Loucy (cell line): ENCODE data around the gene CSHL1.

Experiments used
- H2AFZ ChIP-seq: fragments of 200-600 bp; sonication (generic); 2 replicates; pipeline ENCODE4 v1.6.0; 2016; ENCODE audit warnings: antibody characterized with exemption, mild to moderate bottlenecking, low read length, moderate library complexity
- H3F3A ChIP-seq: fragments of 200-600 bp; 2 replicates; pipeline ENCODE4 v1.6.0; 2016; ENCODE audit warnings: antibody characterized with exemption, low read depth, mild to moderate bottlenecking
- H3K27me3 ChIP-seq: fragments of 200-600 bp; sonication (generic); 2 replicates; pipeline ENCODE4 v1.6.1; 2014; ENCODE audit warnings: low read length, mild to moderate bottlenecking; ENCODE audit not compliant: insufficient read depth, poor library complexity, severe bottlenecking
- H3K36me3 ChIP-seq: fragments of 200-600 bp; sonication (generic); 2 replicates; pipeline ENCODE4 v1.6.1; 2016; ENCODE audit warnings: low read length; ENCODE audit not compliant: insufficient read depth
- H3K4me1 ChIP-seq: fragments of 200-600 bp; sonication (generic); 2 replicates; pipeline ENCODE4 v1.5.1; 2014; ENCODE audit warnings: low read length, mild to moderate bottlenecking; ENCODE audit not compliant: insufficient read depth, poor library complexity, severe bottlenecking
- H3K4me2 ChIP-seq: fragments of 200-600 bp; sonication (generic); 2 replicates; pipeline ENCODE4 v1.6.0; 2014; ENCODE audit warnings: antibody characterized with exemption, low read length, low read depth, mild to moderate bottlenecking; ENCODE audit not compliant: poor library complexity, severe bottlenecking
- H3K4me3 ChIP-seq: fragments of 200-600 bp; sonication (generic); 2 replicates; pipeline ENCODE4 v1.5.1; 2014; ENCODE audit warnings: low read length, mild to moderate bottlenecking, mixed read lengths; ENCODE audit not compliant: poor library complexity, severe bottlenecking
- H3K79me2 ChIP-seq: fragments of 200-600 bp; sonication (generic); 2 replicates; pipeline ENCODE4 v1.6.1; 2014; ENCODE audit warnings: low read length; ENCODE audit not compliant: insufficient read depth
- H3K9ac ChIP-seq: fragments of 200-600 bp; sonication (generic); 2 replicates; pipeline ENCODE4 v1.6.0; 2014; ENCODE audit warnings: mild to moderate bottlenecking, low read depth, low read length, moderate library complexity; ENCODE audit not compliant: poor library complexity, severe bottlenecking
- H3K9me2 ChIP-seq: fragments of 200-600 bp; sonication (generic); replicated peaks from 2 replicates; pipeline ENCODE4 v1.6.1; 2016; ENCODE audit warnings: low read depth, low read length, mixed read lengths
- H3K9me3 ChIP-seq: fragments of 200-600 bp; sonication (generic); 2 replicates; pipeline ENCODE4 v1.6.1; 2014; ENCODE audit warnings: mild to moderate bottlenecking, antibody characterized with exemption, low read length, low read depth; ENCODE audit not compliant: insufficient read depth
- H4K20me1 ChIP-seq: fragments of 200-600 bp; sonication (generic); 2 replicates; pipeline ENCODE4 v1.6.0; 2014; ENCODE audit warnings: antibody characterized with exemption, low read length, mild to moderate bottlenecking; ENCODE audit not compliant: insufficient read depth, poor library complexity, severe bottlenecking
- EZH2phosphoT487 ChIP-seq: fragments of 200-600 bp; IDR thresholded peaks from 2 replicates; pipeline ENCODE4 v1.6.1; 2018; ENCODE audit warnings: antibody characterized with exemption, mild to moderate bottlenecking, moderate library complexity, borderline replicate concordance
- TF ChIP-seq, protein P1 (sequence below): fragments of 200-600 bp; sonication (generic); conservative IDR thresholded peaks from 2 replicates; pipeline ENCODE4 v1.5.1; 2014; ENCODE audit warnings: mild to moderate bottlenecking, antibody characterized with exemption, low read length

Gene CSHL1

DNA sequence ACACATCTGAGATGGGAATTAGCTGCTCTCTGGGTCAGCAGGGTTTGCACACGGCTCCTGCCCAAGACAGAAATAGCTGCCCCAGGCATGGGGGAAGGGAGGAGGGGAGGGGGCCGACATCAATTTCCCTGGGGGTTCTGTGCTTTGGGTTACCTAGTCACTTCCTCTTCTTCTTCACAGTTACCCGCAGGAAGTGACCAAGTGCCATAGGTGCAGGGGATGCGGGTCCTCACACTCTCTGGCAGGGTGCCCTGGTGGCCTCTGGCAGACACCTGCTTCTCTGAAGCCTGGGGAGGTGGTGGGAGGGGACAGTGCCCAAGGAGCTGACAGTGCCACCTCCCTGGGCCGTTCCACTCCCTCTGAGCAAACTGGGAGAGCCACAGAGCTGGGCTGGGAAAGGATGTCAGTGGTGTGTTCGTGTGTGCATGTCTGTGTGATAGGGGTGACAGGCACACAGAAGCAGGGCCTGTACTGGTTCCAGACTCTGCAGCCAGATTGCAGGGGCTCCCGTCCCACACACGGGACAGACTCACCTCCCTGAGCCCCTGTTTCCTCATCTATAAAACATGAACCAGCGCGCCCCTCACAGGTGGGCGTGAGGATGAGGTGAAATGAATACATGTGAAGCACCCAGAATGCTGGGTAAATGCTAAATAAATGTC, 43.5 kb upstream of the CSHL1 start:
- H3K27me3 ChIP-seq, result no peaks in the 10 kb centered on the region
- peak overlapping the region; percentile 44 for H3K4me3 ChIP-seq
- no peaks in the 10 kb centered on the region for H3K9me2 ChIP-seq
- H3K9ac ChIP-seq, result peak overlapping the region; percentile 76
- no peaks in the 10 kb centered on the region for H3K9me3 ChIP-seq
- H2AFZ ChIP-seq, result no peak overlapping the region
- H3K36me3 ChIP-seq, result no peaks in the 10 kb centered on the region
- peak overlapping the region; percentile 69 for H3K4me2 ChIP-seq
- no peaks in the 10 kb centered on the region for H3K79me2 ChIP-seq
- no peak for TF ChIP-seq EZH2phosphoT487
- TF ChIP-seq, protein P1, sequence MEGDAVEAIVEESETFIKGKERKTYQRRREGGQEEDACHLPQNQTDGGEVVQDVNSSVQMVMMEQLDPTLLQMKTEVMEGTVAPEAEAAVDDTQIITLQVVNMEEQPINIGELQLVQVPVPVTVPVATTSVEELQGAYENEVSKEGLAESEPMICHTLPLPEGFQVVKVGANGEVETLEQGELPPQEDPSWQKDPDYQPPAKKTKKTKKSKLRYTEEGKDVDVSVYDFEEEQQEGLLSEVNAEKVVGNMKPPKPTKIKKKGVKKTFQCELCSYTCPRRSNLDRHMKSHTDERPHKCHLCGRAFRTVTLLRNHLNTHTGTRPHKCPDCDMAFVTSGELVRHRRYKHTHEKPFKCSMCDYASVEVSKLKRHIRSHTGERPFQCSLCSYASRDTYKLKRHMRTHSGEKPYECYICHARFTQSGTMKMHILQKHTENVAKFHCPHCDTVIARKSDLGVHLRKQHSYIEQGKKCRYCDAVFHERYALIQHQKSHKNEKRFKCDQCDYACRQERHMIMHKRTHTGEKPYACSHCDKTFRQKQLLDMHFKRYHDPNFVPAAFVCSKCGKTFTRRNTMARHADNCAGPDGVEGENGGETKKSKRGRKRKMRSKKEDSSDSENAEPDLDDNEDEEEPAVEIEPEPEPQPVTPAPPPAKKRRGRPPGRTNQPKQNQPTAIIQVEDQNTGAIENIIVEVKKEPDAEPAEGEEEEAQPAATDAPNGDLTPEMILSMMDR, result peak; percentile 28
- peaks cover 70% of the 10 kb centered on the region for H3K4me1 ChIP-seq
- H4K20me1 ChIP-seq, result no peaks in the 10 kb centered on the region
- peaks cover 9% of the 10 kb centered on the region; the same call in 1 of the 2 replicates for H3F3A ChIP-seq

DNA sequence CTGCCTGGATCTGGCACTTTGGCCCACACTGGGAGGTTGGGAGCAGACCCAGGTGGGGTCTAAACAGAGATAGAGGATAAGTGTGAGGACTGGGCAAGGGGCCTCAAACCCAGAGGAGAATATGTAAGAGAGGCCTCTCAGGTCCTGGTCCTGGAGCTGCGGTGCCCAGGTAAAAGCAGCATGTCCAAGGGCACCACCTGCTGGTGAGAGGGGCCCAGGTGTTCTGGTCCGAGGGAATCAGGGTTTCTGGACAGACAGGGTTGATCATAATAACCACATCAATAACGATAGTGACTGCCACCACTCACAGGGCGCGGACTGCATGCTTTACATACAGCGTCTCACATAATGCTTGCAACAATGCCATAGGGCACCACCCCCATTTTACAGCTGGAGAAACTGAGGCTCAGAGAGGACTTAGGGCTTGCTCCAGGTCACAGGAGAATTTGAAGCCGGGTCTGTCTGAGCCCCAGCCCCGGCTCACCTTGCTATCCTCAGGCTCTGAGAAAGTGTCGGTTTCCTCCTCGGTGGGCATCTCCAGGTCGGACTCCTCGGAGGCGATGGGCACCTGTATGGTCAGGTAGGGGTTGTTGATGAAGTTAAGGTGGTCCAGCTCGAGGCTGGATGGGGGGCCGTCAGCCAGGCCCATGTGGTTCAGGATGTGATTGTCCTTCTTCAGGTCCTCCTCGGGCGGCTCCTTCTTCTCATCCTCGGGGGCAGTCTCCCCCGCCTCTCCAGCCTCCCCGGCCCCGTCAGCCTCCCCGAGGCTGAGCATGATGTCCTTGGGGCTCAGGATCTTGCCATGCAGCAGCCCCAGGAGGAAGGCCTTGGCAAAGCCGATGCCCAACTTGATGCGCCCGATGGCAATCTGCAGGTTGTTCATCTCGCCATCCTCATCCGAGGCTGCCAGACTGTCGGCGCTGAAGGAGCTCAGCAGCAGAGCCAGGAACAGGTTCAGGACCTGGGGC, 40.2 kb upstream of the CSHL1 start:
- H4K20me1 ChIP-seq, result no peaks in the 10 kb centered on the region
- peaks cover 6% of the 10 kb centered on the region; the same call in 1 of the 2 replicates for H3K79me2 ChIP-seq
- no peak overlapping the region for H2AFZ ChIP-seq
- H3K36me3 ChIP-seq, result no peaks in the 10 kb centered on the region
- peak overlapping the region; percentile 76 for H3K9ac ChIP-seq
- TF ChIP-seq EZH2phosphoT487, result no peak
- TF ChIP-seq, protein P1, result peak; percentile 66
- peaks cover 95% of the 10 kb centered on the region for H3K4me1 ChIP-seq
- H3K9me2 ChIP-seq, result no peaks in the 10 kb centered on the region
- H3K9me3 ChIP-seq, result no peaks in the 10 kb centered on the region
- no peak overlapping the region for H3K4me3 ChIP-seq
- H3K4me2 ChIP-seq, result peak overlapping the region; percentile 9
- H3K27me3 ChIP-seq, result no peaks in the 10 kb centered on the region
- H3F3A ChIP-seq, result peaks cover 9% of the 10 kb centered on the region; the same call in 1 of the 2 replicates

DNA sequence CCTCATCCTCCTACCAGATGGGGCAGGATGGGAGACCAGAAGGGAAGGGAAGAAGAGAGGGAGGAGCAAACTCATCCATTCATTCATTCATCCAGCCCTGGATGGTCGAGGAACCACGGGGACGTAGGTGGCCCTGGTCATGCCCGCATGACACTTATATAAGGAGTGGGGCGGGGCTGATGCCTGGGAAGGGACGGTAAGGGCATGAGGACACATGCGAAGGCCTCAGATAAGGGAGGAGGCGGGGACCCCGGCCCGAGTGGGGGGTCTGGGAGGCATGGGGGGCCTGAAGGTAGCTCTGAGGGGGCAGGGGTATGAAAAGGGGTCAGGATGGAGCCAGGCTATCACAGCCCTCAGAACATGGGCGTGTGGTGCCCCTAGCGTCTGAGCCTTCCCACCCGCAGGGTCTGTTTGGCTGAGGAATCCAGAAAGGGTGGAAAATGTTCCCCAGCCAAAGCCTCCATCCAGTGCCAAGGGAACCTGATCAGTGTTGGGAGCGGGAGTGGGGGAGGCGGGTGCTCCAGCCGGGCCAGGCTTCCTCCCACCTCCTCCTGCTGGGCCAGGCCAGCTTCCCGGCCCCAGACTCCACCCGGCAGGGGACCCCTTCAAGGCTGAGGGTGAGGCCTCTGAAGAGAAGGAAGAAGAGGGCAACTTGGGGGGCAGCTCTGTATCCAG, 38.7 kb upstream of the CSHL1 start:
- Histone ChIP-seq H3K36me3 (no peaks in the 10 kb centered on the region), H3K4me1 (peaks cover 94% of the 10 kb centered on the region), H3K4me2 (no peak overlapping the region), H3K79me2 (peaks cover 6% of the 10 kb centered on the region; the same call in 1 of the 2 replicates), H2AFZ (no peak overlapping the region), H3K4me3 (no peak overlapping the region), H3F3A (peaks cover 6% of the 10 kb centered on the region; the same call in 1 of the 2 replicates), H3K9me3 (no peaks in the 10 kb centered on the region), H3K9me2 (no peaks in the 10 kb centered on the region), H3K9ac (peak overlapping the region; percentile 57), H3K27me3 (no peaks in the 10 kb centered on the region), H4K20me1 (no peaks in the 10 kb centered on the region)
- no peak for TF ChIP-seq EZH2phosphoT487
- TF ChIP-seq, protein P1, result no peak
